Keratinocyte (primary cell): ENCODE results near the gene UBE2A.

Experiments
- CTCF ChIP-seq, 3 experiments: IDR thresholded peaks in 1 of 3; conservative IDR thresholded peaks in 1 of 3; optimal IDR thresholded peaks in 1 of 3; 2 replicates in 2 of 3; 3 replicates in 1 of 3; pipeline versions ENCODE3 to v1.5.1; 2011; ENCODE audit warnings: low read length in 3 of 3, mild to moderate bottlenecking in 3 of 3, moderate library complexity in 2 of 3, control low read depth in 1 of 3, inconsistent platforms in 1 of 3; ENCODE audit not compliant: insufficient read depth in 2 of 3; ENCODE audit errors: extremely low read depth in 1 of 3
- EZH2 ChIP-seq: IDR thresholded peaks from one replicate; pipeline ENCODE4 v1.6.1; 2012; ENCODE audit warnings: inconsistent platforms, mild to moderate bottlenecking, low read length, moderate library complexity

GRCh38 chrX:119602701-119603255 lies 28.4 kb downstream of the UBE2A start:
- no peak for TF ChIP-seq EZH2
- TF ChIP-seq CTCF (optimal IDR thresholded peaks at IDR 0.05 in 1 of 3, IDR thresholded peaks at IDR 0.05 in 1 of 3, conservative IDR thresholded peaks at IDR 0.05 in 1 of 3; ENCODE audit: extremely low read depth in 1 of 3, insufficient read depth in 2 of 3, low read length in 3 of 3): no peak
